K562 (cell line): Measurements from ENCODE around the gene MRPS18B. TPM values are rescaled to one million over a fixed set of nuclear protein-coding genes. Genes with fewer than 3 reads are reported as not detected.
A peak's percentile ranks its signal among the peaks of the same experiment; 100 is the strongest.

Experiments used
- BCOR ChIP-seq: fragments of 450-650 bp; IDR thresholded peaks from 2 replicates; pipeline ENCODE4 v1.6.1; 2016
- CHD1 ChIP-seq: fragments of 200-600 bp; sonication (generic); IDR thresholded peaks from one replicate; pipeline ENCODE4 v1.6.1; 2012; ENCODE audit warnings: mild to moderate bottlenecking, moderate library complexity, low read length, inconsistent platforms
- DDX20 ChIP-seq: fragments of 450-650 bp; IDR thresholded peaks from 2 replicates; pipeline ENCODE4 v1.6.1; 2016; ENCODE audit warnings: missing genetic modification characterization, low read depth, mild to moderate bottlenecking, missing compliant biosample characterization, moderate library complexity
- ELF2 ChIP-seq: fragments of 250-450 bp; sonication (Bioruptor Pico); IDR thresholded peaks from 2 replicates; pipeline ENCODE4 v1.5.0; 2021; ENCODE audit warnings: mild to moderate bottlenecking
- HNRNPH1 ChIP-seq: fragments of 200-400 bp; formaldehyde crosslinking; optimal IDR thresholded peaks from 2 replicates; pipeline ENCODE3; 2017; ENCODE audit warnings: low read depth, mild to moderate bottlenecking, low read length, moderate library complexity
- NFE2 ChIP-seq: IDR thresholded peaks from 2 replicates; pipeline ENCODE4 v1.6.1; 2014; ENCODE audit warnings: antibody characterized with exemption, low read depth
- PHTF2 ChIP-seq: fragments of 250-450 bp; sonication (Bioruptor Pico); IDR thresholded peaks from 2 replicates; pipeline ENCODE4 v1.5.0; 2021; ENCODE audit warnings: mild to moderate bottlenecking
- SETDB1 ChIP-seq: IDR thresholded peaks from one replicate; pipeline ENCODE4 v1.6.1; 2012; ENCODE audit warnings: low read length, control low read depth, inconsistent platforms
- SMARCB1 ChIP-seq: IDR thresholded peaks from 2 replicates; pipeline ENCODE4 v1.6.1; 2011; ENCODE audit warnings: improper control_type of control experiment, low read depth; ENCODE audit not compliant: insufficient read length
- SMARCE1 ChIP-seq: fragments of 450-650 bp; IDR thresholded peaks from 2 replicates; pipeline ENCODE4 v1.7.1; 2016; ENCODE audit warnings: mild to moderate bottlenecking
- YBX1 ChIP-seq: fragments of 450-650 bp; IDR thresholded peaks from 2 replicates; pipeline ENCODE4 v1.7.1; 2016; ENCODE audit warnings: mild to moderate bottlenecking
- ZFP1 ChIP-seq: fragments of 450-650 bp; formaldehyde crosslinking; IDR thresholded peaks from 2 replicates; pipeline ENCODE4 v1.4.0; 2020; ENCODE audit warnings: mild to moderate bottlenecking, mixed read lengths
- ZNF354B ChIP-seq: fragments of 250-450 bp; sonication (Bioruptor Pico); IDR thresholded peaks from 2 replicates; pipeline ENCODE4 v1.4.0; 2020
- ZNF57 ChIP-seq: fragments of 450-650 bp; formaldehyde crosslinking; IDR thresholded peaks from 2 replicates; pipeline ENCODE4 v1.4.0; 2020; ENCODE audit warnings: mild to moderate bottlenecking, moderate library complexity
- ZNF583 ChIP-seq: fragments of 250-450 bp; sonication (Bioruptor Pico); IDR thresholded peaks from 2 replicates; pipeline ENCODE4 v1.4.0; 2020
- polyA plus RNA-seq, 8 experiments: library from polyadenylated mRNA; depleted of rRNA in 4 of 8; stranded (reverse) in 5 of 8; unstranded in 3 of 8; fragments of >200 nt; fragmentation: Nextera tagmentation in 2 of 8; fragmentation: Illumina TruSeq in 1 of 8; extraction: Ambion mirVana in 2 of 8; extraction: Trizol in 1 of 8; gene quantifications; 2 replicates each; pipeline versions ENCODE4 v1.2.1 to v1.2.3, GENCODE V29; 2011 to 2014; ENCODE audit warnings: inconsistent platforms in 1 of 8, missing spikeins in 1 of 8
- total RNA-seq, 7 experiments: library from RNA; depleted of rRNA in 6 of 7; stranded (reverse); fragments of >200 nt in 6 of 7; fragmentation: Illumina TruSeq in 2 of 7; extraction: Trizol in 2 of 7; gene quantifications; 2 replicates each; pipeline versions ENCODE4 v1.2.1 to v1.2.3, GENCODE V29; 2011 to 2021; ENCODE audit warnings: low replicate concordance in 1 of 7
- TF ChIP-seq, protein P1 (sequence below): fragments of 150-350 bp; conservative IDR thresholded peaks from 2 replicates; pipeline ENCODE4 v1.6.1; 2014; ENCODE audit warnings: low read length
- TF ChIP-seq, protein P2 (sequence below): sonication (generic); formaldehyde crosslinking; IDR thresholded peaks from 2 replicates; pipeline ENCODE4 v1.8.0; 2022; ENCODE audit warnings: missing genetic modification reagents, mild to moderate bottlenecking, moderate library complexity, borderline replicate concordance
- TF ChIP-seq, protein P3 (sequence below): fragments of 450-650 bp; formaldehyde crosslinking; IDR thresholded peaks from 2 replicates; pipeline ENCODE4 v1.4.0; 2020; ENCODE audit warnings: mild to moderate bottlenecking, moderate library complexity
- TF ChIP-seq, protein P4 (sequence below): fragments of 450-650 bp; IDR thresholded peaks from 2 replicates; pipeline ENCODE4 v1.6.1; 2016; ENCODE audit warnings: missing biosample characterization, missing genetic modification characterization
- TF ChIP-seq, protein P5 (sequence below): IDR thresholded peaks from 2 replicates; pipeline ENCODE4 v1.6.1; 2014; ENCODE audit warnings: antibody characterized with exemption
- TF ChIP-seq, protein P6 (sequence below): fragments of 450-650 bp; formaldehyde crosslinking; IDR thresholded peaks from 2 replicates; pipeline ENCODE4 v1.4.0; 2020; ENCODE audit warnings: mild to moderate bottlenecking, moderate library complexity

Gene MRPS18B
- total and polyA plus RNA-seq, 9 of the 15 experiments (the other 6 are each of a cell fraction or from before 2014, with no cell fraction given): 132 to 383 (median 178) TPM

DNA sequence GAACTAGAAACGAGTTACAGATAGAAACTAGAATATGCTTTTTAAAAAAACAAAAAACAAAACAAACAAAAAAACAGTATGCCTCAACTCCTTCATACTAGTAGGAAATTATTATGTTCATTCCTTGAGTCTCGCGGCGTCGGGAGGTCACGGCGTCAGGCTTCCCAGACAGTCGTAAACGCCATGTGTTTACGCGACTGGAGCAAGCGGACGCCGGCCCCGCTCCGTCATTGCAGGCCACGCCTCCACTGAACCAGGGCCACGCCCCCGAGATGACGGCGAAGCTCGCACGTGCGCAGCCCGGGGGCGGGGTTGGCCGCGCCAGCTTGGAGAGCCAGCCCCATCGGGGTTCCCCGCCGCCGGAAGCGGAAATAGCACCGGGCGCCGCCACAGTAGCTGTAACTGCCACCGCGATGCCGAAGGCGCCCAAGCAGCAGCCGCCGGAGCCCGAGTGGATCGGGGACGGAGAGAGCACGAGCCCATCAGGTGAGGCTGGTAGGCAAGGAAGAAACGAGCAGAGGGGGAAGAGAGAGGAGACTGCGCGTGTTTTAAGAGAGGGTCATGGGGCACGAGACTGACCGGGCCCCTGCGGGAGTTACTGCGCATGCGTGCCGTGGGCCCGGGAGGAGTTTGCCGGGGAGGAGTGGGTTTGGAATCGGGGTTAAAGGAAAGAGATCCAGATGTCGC is 46.4 kb upstream of the MRPS18B start, which contains the start of gene ABCF1 (continued):
- TF ChIP-seq, protein P1, sequence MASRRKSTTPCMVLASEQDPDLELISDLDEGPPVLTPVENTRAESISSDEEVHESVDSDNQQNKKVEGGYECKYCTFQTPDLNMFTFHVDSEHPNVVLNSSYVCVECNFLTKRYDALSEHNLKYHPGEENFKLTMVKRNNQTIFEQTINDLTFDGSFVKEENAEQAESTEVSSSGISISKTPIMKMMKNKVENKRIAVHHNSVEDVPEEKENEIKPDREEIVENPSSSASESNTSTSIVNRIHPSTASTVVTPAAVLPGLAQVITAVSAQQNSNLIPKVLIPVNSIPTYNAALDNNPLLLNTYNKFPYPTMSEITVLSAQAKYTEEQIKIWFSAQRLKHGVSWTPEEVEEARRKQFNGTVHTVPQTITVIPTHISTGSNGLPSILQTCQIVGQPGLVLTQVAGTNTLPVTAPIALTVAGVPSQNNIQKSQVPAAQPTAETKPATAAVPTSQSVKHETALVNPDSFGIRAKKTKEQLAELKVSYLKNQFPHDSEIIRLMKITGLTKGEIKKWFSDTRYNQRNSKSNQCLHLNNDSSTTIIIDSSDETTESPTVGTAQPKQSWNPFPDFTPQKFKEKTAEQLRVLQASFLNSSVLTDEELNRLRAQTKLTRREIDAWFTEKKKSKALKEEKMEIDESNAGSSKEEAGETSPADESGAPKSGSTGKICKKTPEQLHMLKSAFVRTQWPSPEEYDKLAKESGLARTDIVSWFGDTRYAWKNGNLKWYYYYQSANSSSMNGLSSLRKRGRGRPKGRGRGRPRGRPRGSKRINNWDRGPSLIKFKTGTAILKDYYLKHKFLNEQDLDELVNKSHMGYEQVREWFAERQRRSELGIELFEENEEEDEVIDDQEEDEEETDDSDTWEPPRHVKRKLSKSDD: no peak
- no peak for TF ChIP-seq SMARCE1
- TF ChIP-seq, protein P2, sequence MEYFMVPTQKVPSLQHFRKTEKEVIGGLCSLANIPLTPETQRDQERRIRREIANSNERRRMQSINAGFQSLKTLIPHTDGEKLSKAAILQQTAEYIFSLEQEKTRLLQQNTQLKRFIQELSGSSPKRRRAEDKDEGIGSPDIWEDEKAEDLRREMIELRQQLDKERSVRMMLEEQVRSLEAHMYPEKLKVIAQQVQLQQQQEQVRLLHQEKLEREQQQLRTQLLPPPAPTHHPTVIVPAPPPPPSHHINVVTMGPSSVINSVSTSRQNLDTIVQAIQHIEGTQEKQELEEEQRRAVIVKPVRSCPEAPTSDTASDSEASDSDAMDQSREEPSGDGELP: peak; percentile 96
- TF ChIP-seq, protein P3, sequence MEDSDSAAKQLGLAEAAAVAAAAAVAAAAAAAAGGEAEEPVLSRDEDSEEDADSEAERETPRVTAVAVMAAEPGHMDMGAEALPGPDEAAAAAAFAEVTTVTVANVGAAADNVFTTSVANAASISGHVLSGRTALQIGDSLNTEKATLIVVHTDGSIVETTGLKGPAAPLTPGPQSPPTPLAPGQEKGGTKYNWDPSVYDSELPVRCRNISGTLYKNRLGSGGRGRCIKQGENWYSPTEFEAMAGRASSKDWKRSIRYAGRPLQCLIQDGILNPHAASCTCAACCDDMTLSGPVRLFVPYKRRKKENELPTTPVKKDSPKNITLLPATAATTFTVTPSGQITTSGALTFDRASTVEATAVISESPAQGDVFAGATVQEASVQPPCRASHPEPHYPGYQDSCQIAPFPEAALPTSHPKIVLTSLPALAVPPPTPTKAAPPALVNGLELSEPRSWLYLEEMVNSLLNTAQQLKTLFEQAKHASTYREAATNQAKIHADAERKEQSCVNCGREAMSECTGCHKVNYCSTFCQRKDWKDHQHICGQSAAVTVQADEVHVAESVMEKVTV (CRISPR knock-in tag): 0 out of 2 replicates have a peak, but pooled peaks have one; percentile 15
- no peak for TF ChIP-seq HNRNPH1
- no peak for TF ChIP-seq ZNF57 (CRISPR knock-in tag)
- TF ChIP-seq, protein P4, sequence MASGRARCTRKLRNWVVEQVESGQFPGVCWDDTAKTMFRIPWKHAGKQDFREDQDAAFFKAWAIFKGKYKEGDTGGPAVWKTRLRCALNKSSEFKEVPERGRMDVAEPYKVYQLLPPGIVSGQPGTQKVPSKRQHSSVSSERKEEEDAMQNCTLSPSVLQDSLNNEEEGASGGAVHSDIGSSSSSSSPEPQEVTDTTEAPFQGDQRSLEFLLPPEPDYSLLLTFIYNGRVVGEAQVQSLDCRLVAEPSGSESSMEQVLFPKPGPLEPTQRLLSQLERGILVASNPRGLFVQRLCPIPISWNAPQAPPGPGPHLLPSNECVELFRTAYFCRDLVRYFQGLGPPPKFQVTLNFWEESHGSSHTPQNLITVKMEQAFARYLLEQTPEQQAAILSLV (tag): no peak
- peak; percentile 29; the same call in 1 of the 2 replicates for TF ChIP-seq ZNF583 (CRISPR knock-in tag)
- TF ChIP-seq DDX20: no peak
- no peak for TF ChIP-seq PHTF2 (CRISPR knock-in tag)
- TF ChIP-seq ZFP1 (CRISPR knock-in tag): no peak
- TF ChIP-seq, protein P5, sequence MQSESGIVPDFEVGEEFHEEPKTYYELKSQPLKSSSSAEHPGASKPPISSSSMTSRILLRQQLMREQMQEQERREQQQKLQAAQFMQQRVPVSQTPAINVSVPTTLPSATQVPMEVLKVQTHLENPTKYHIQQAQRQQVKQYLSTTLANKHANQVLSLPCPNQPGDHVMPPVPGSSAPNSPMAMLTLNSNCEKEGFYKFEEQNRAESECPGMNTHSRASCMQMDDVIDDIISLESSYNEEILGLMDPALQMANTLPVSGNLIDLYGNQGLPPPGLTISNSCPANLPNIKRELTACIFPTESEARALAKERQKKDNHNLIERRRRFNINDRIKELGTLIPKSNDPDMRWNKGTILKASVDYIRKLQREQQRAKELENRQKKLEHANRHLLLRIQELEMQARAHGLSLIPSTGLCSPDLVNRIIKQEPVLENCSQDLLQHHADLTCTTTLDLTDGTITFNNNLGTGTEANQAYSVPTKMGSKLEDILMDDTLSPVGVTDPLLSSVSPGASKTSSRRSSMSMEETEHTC: peak; percentile 82; the same call in 1 of the 2 replicates
- TF ChIP-seq NFE2: no peak
- TF ChIP-seq SMARCB1: no peak
- 0 out of 2 replicates have a peak, but pooled peaks have one; percentile 8 for TF ChIP-seq BCOR
- TF ChIP-seq CHD1: no peak
- TF ChIP-seq YBX1: no peak
- no peak for TF ChIP-seq SETDB1
- TF ChIP-seq, protein P6, sequence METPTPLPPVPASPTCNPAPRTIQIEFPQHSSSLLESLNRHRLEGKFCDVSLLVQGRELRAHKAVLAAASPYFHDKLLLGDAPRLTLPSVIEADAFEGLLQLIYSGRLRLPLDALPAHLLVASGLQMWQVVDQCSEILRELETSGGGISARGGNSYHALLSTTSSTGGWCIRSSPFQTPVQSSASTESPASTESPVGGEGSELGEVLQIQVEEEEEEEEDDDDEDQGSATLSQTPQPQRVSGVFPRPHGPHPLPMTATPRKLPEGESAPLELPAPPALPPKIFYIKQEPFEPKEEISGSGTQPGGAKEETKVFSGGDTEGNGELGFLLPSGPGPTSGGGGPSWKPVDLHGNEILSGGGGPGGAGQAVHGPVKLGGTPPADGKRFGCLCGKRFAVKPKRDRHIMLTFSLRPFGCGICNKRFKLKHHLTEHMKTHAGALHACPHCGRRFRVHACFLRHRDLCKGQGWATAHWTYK (CRISPR knock-in tag): peak; percentile 71; the same call in 1 of the 2 replicates
- TF ChIP-seq ELF2 (CRISPR knock-in tag): peak; percentile 83; the same call in 1 of the 2 replicates
- TF ChIP-seq ZNF354B (CRISPR knock-in tag): no peak
